Epithelial cell of proximal tubule (primary cell): Measurements from ENCODE around the gene SMYD5. TPM values are rescaled to one million over a fixed set of nuclear protein-coding genes. Genes with fewer than 3 reads are reported as not detected.
"Not testable (repeated sequence)": the region's sequence is repeated elsewhere in the genome, so short reads cannot be mapped to it uniquely, and the experiment has no call there.

Source experiments
- DNase-seq: peaks from one replicate; pipeline ENCODE4 v3.0.0-alpha.2; 2011; ENCODE audit warnings: low read depth
- H3K4me3 ChIP-seq: 2 replicates; pipeline ENCODE4 v1.5.1; 2011; ENCODE audit warnings: low read depth, mild to moderate bottlenecking, low read length
- total RNA-seq: library from RNA; depleted of rRNA; stranded (reverse); fragments of >200 nt; gene quantifications from 2 replicates; pipeline ENCODE4 v1.2.3, GENCODE V29; 2015
- TF ChIP-seq, protein P1 (sequence below): conservative IDR thresholded peaks from 2 replicates; pipeline ENCODE4 v1.5.1; 2012; ENCODE audit warnings: low read depth, mild to moderate bottlenecking, low read length

Gene SMYD5
- total RNA-seq, 1 donor from 2014 or later = 27.3 TPM

GRCh38 chr2:73197579-73197978, 16.5 kb upstream of the SMYD5 start:
- no peak overlapping the region for H3K4me3 ChIP-seq
- TF ChIP-seq, protein P1, sequence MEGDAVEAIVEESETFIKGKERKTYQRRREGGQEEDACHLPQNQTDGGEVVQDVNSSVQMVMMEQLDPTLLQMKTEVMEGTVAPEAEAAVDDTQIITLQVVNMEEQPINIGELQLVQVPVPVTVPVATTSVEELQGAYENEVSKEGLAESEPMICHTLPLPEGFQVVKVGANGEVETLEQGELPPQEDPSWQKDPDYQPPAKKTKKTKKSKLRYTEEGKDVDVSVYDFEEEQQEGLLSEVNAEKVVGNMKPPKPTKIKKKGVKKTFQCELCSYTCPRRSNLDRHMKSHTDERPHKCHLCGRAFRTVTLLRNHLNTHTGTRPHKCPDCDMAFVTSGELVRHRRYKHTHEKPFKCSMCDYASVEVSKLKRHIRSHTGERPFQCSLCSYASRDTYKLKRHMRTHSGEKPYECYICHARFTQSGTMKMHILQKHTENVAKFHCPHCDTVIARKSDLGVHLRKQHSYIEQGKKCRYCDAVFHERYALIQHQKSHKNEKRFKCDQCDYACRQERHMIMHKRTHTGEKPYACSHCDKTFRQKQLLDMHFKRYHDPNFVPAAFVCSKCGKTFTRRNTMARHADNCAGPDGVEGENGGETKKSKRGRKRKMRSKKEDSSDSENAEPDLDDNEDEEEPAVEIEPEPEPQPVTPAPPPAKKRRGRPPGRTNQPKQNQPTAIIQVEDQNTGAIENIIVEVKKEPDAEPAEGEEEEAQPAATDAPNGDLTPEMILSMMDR = no peak
- no peak for DNase-seq

- not testable (repeated sequence) for H3K4me3 ChIP-seq, DNase-seq
Observed at GRCh38 chr2:73200281-73200680, 13.8 kb upstream of the SMYD5 start.

- no peak within 1 kb of the TSS for H3K4me3 ChIP-seq
- TF ChIP-seq, protein P1 = no peak
- no peak for DNase-seq
Observed at GRCh38 chr2:73202156-73203054, 11.6 kb upstream of the SMYD5 start, which contains the start of gene NOTO. Gene NOTO, plus strand, starts transcription at chr2:73202574. Its CDS starts 93 bp downstream, at chr2:73202667.

GRCh38 chr2:73203055-73203681, 10.9 kb upstream of the SMYD5 start:
- H3K4me3 ChIP-seq = no peak overlapping the region
- no peak for DNase-seq
- TF ChIP-seq, protein P1 = no peak

GRCh38 chr2:73205611-73206010, 8.4 kb upstream of the SMYD5 start:
- DNase-seq = no peak
- H3K4me3 ChIP-seq = no peak overlapping the region
- TF ChIP-seq, protein P1 = no peak

DNA sequence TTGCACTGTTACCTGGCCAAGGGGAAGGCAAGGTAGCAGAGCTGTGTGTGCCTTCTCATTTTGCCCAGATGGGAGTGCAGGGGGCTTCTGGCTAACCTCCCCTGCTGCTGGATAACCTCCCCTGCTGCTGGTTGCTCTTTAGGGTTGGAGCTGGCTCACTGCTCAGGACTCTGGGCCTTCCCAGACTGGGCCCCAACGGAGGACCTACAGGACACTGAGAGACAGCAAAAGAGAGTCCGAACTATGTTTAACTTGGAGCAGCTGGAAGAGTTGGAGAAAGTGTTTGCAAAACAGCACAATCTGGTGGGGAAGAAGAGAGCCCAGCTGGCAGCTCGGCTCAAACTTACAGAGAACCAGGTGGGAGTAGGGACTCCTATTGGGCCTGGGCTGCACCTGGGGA, 5.8 kb upstream of the SMYD5 start:
- TF ChIP-seq, protein P1 = no peak
- H3K4me3 ChIP-seq = no peak overlapping the region
- DNase-seq = no peak

DNA sequence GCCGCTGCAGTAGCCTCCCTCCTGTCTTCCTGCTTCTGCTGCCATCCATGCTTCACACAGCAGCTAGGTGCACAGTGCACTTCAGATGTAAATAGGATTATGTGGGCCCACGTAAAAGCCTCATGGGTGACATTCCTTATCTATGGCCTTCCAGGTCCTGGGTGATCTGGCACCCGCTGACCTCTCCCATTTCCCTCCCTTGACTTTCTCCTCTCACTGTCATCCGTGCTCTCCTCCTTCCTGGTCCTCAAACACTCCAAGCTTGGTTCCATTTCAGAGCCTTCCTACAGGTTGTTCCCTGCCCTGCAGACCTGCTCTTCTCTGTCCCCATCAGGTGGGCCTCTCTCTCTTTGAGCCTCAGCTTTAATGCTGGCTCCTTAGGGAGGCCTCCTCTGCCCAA, 4.0 kb upstream of the SMYD5 start:
- H3K4me3 ChIP-seq = no peak overlapping the region
- DNase-seq = no peak
- TF ChIP-seq, protein P1 = no peak
